HEK293T (cell line): Measurements from ENCODE around the gene HCN2.

Experiments used
- CTCF ChIA-PET: fragments of 350-600 bp; formaldehyde crosslinking; extraction: SDS; loops from one replicate; lab custom pipeline; 2021; ENCODE audit warnings: antibody characterized with exemption, inconsistent platforms; lab: Yijun Ruan, JAX
- POLR2A ChIA-PET: fragments of 350-600 bp; formaldehyde crosslinking; extraction: SDS; loops from one replicate; lab custom pipeline; 2020; ENCODE audit warnings: antibody characterized with exemption, inconsistent platforms; lab: Yijun Ruan, JAX
- DNase-seq: peaks from one replicate; pipeline ENCODE4 v3.0.0; 2012; ENCODE audit warnings: mixed read lengths; ENCODE audit errors: extremely low spot score
- ARNT ChIP-seq: fragments of 450-650 bp; IDR thresholded peaks from 2 replicates; pipeline ENCODE4 v1.6.1; 2017; ENCODE audit warnings: mild to moderate bottlenecking
- BHLHE40 ChIP-seq: fragments of 450-650 bp; IDR thresholded peaks from 2 replicates; pipeline ENCODE4 v1.6.1; 2016; ENCODE audit warnings: mild to moderate bottlenecking, moderate library complexity, borderline replicate concordance
- CTBP1 ChIP-seq: fragments of 450-650 bp; IDR thresholded peaks from 2 replicates; pipeline ENCODE4 v1.6.1; 2016; ENCODE audit warnings: borderline replicate concordance
- ELF4 ChIP-seq: fragments of 450-650 bp; IDR thresholded peaks from 2 replicates; pipeline ENCODE4 v1.6.1; 2017; ENCODE audit warnings: antibody characterized with exemption
- FOXA1 ChIP-seq: fragments of 450-650 bp; IDR thresholded peaks from 2 replicates; pipeline ENCODE4 v1.6.1; 2016; ENCODE audit warnings: mild to moderate bottlenecking
- FOXK2 ChIP-seq: fragments of 450-650 bp; IDR thresholded peaks from 2 replicates; pipeline ENCODE4 v1.6.1; 2016; ENCODE audit warnings: mild to moderate bottlenecking
- FOXM1 ChIP-seq: fragments of 450-650 bp; IDR thresholded peaks from 2 replicates; pipeline ENCODE4 v1.6.1; 2017; ENCODE audit warnings: mild to moderate bottlenecking, borderline replicate concordance
- HDGF ChIP-seq: fragments of 450-650 bp; IDR thresholded peaks from 2 replicates; pipeline ENCODE4 v1.6.1; 2017; ENCODE audit warnings: antibody characterized with exemption, borderline replicate concordance
- L3MBTL2 ChIP-seq: fragments of 450-650 bp; conservative IDR thresholded peaks from 2 replicates; pipeline ENCODE4 v1.6.1; 2016; ENCODE audit warnings: mild to moderate bottlenecking
- LEF1 ChIP-seq: fragments of 450-650 bp; IDR thresholded peaks from 2 replicates; pipeline ENCODE4 v1.6.1; 2017; ENCODE audit warnings: mild to moderate bottlenecking, borderline replicate concordance
- NFRKB ChIP-seq: fragments of 450-650 bp; IDR thresholded peaks from 2 replicates; pipeline ENCODE4 v1.6.1; 2016; ENCODE audit warnings: mild to moderate bottlenecking, moderate library complexity
- PKNOX1 ChIP-seq: fragments of 450-650 bp; IDR thresholded peaks from 2 replicates; pipeline ENCODE4 v1.6.1; 2016
- SP1 ChIP-seq: fragments of 450-650 bp; IDR thresholded peaks from 2 replicates; pipeline ENCODE4 v1.6.1; 2017
- SUZ12 ChIP-seq: fragments of 450-650 bp; IDR thresholded peaks from 2 replicates; pipeline ENCODE4 v1.6.1; 2016; ENCODE audit warnings: mild to moderate bottlenecking
- TARDBP ChIP-seq: fragments of 450-650 bp; IDR thresholded peaks from 2 replicates; pipeline ENCODE4 v1.6.1; 2016
- ZNF384 ChIP-seq: fragments of 450-650 bp; IDR thresholded peaks from 2 replicates; pipeline ENCODE4 v1.6.1; 2016

Gene HCN2

GRCh38 chr19:547836-548720 lies 41.6 kb upstream of the HCN2 start:
- ChIA-PET CTCF (no interaction called here), POLR2A (no interaction called here)
- DNase-seq = no peak
- TF ChIP-seq L3MBTL2 (no peak), CTBP1 (no peak), PKNOX1 (no peak), FOXA1 (no peak), ELF4 (no peak), SP1 (no peak), HDGF (no peak), LEF1 (no peak), ARNT (no peak), SUZ12 (no peak), FOXM1 (no peak), FOXK2 (no peak), TARDBP (no peak), BHLHE40 (no peak), NFRKB (no peak), ZNF384 (no peak)

GRCh38 chr19:548886-549830 lies 40.5 kb upstream of the HCN2 start:
- DNase-seq = no peak
- POLR2A ChIA-PET = interaction anchor here (1.5 kb wide), 1 partner anchor 17 kb away, joined by 3 read pairs; the partner anchor contains the start of gene CDC34
- CTCF ChIA-PET = no interaction called here
- TF ChIP-seq ARNT (no peak), ZNF384 (no peak), SP1 (no peak), FOXM1 (no peak), LEF1 (no peak), NFRKB (no peak), CTBP1 (no peak), FOXA1 (no peak), FOXK2 (no peak), HDGF (no peak), SUZ12 (no peak), PKNOX1 (no peak), ELF4 (no peak), BHLHE40 (no peak), TARDBP (no peak)

- no peak for DNase-seq
- CTCF ChIA-PET = no interaction called here
- POLR2A ChIA-PET = no interaction called here
- TF ChIP-seq L3MBTL2 (no peak), ELF4 (no peak)
Observed at GRCh38 chr19:554817-555216, 34.9 kb upstream of the HCN2 start.

GRCh38 chr19:555474-555808 lies 34.2 kb upstream of the HCN2 start:
- no peak for TF ChIP-seq ELF4
- no peak for TF ChIP-seq BHLHE40
- TF ChIP-seq ARNT = no peak
- TF ChIP-seq CTBP1 = no peak
- no peak for TF ChIP-seq PKNOX1
- TF ChIP-seq L3MBTL2 = no peak
- no peak for TF ChIP-seq LEF1
- no peak for TF ChIP-seq ZNF384
- TF ChIP-seq FOXA1 = no peak
- no peak for TF ChIP-seq FOXM1
- no peak for TF ChIP-seq NFRKB
- TF ChIP-seq SUZ12 = no peak
- TF ChIP-seq FOXK2 = no peak
- no peak for TF ChIP-seq SP1
- TF ChIP-seq TARDBP = no peak
- DNase-seq = no peak
- ChIA-PET CTCF (no interaction called here), POLR2A (interaction anchor here (0.8 to 1.8 kb wide), 2 partner anchors 17 to 24 kb away, joined by 3 to 9 read pairs; partner anchors contain the start of genes BSG and CDC34)

- no peak for DNase-seq
- POLR2A ChIA-PET = interaction anchor here (1.8 kb wide), 1 partner anchor 25 kb away, joined by 9 read pairs; the partner anchor contains the start of gene CDC34
- CTCF ChIA-PET = no interaction called here
- TF ChIP-seq CTBP1 (no peak), BHLHE40 (no peak), SUZ12 (no peak), ZNF384 (no peak), FOXA1 (no peak), TARDBP (no peak), FOXK2 (no peak), NFRKB (no peak), LEF1 (no peak), ARNT (no peak), HDGF (no peak), SP1 (no peak), L3MBTL2 (no peak), FOXM1 (no peak), PKNOX1 (no peak)
Observed at GRCh38 chr19:556611-557382, 32.9 kb upstream of the HCN2 start.
